MM.1S (cell line): ENCODE measurements around the gene DECR2.

Experiments used
- CTCF ChIP-seq: fragments of 300-600 bp; sonication (generic); IDR thresholded peaks from 2 replicates; pipeline ENCODE4 v1.5.1; 2016; ENCODE audit warnings: antibody characterized with exemption, low read length, mixed read lengths
- EZH2phosphoT487 ChIP-seq: fragments of 300-600 bp; sonication (generic); IDR thresholded peaks from 2 replicates; pipeline ENCODE4 v1.6.1; 2018; ENCODE audit warnings: antibody characterized with exemption, low read length

GRCh38 chr16:414395-415169 is 12.9 kb downstream of the DECR2 start:
- TF ChIP-seq EZH2phosphoT487 (no peak), CTCF (no peak)
